GM18505 (cell line): ENCODE measurements around the gene VSTM4.

Source experiments
- ATAC-seq: cut with Tn5 transposase; IDR thresholded peaks from one replicate; pipeline ENCODE4 v1.9.1; 2021; ENCODE audit not compliant: unreplicated experiment
- POLR2A ChIP-seq: IDR thresholded peaks from 4 replicates; pipeline ENCODE4 v1.6.1; 2011; ENCODE audit warnings: borderline replicate concordance; ENCODE audit not compliant: insufficient read depth, insufficient read length; ENCODE audit errors: extremely low read depth

VSTM4 gene

DNA sequence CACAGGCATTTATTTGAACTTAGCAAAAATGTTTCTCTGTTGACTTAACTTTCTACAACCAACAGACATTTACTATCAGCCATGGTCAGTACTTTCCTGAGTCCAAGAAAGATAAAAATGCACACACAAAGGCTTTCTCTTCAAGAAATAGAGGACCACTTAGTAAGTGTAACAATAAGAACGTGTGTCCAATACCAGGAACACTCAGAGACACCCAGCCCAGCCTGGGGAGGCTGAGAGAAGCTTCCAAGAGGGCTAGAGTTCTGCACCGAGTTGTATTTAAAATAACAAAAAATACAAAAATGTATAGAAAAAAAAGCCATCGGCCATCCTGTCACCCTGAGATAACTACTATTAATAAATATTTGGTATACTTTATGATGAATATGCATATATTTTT is 35.8 kb downstream of the VSTM4 start:
- ATAC-seq, result no peak
- no peak for TF ChIP-seq POLR2A

- ATAC-seq, result no peak
- no peak for TF ChIP-seq POLR2A
Observed at GRCh38 chr10:49079072-49079471, 36.2 kb downstream of the VSTM4 start.

GRCh38 chr10:49078433-49078832 is 36.9 kb downstream of the VSTM4 start:
- TF ChIP-seq POLR2A, result no peak
- ATAC-seq, result no peak

- no peak for TF ChIP-seq POLR2A
- ATAC-seq, result no peak
Observed at GRCh38 chr10:49076741-49077521, 38.4 kb downstream of the VSTM4 start.

DNA sequence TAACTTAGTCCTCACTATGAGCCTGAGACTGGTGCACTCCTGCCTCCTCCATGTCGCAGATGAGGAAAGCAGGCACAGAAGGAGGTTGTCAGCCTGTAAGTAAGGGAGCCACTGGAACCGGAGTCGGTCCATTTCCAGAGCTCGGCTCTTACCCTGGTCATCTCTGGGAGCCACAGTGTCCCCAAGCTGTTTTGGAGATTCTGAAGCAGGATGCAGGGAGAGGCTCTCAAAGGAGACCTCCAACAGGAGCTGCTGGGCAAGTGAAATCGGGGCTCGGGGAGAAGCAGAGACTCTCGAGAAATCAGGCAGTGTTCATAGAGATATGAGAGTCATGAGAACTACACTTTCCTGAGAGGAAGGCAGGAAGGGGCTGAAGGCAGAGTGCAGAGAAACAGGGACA is 39.0 kb downstream of the VSTM4 start:
- TF ChIP-seq POLR2A, result no peak
- ATAC-seq, result no peak

- ATAC-seq, result no peak
- no peak for TF ChIP-seq POLR2A
Observed at GRCh38 chr10:49075743-49076142, 39.6 kb downstream of the VSTM4 start.

DNA sequence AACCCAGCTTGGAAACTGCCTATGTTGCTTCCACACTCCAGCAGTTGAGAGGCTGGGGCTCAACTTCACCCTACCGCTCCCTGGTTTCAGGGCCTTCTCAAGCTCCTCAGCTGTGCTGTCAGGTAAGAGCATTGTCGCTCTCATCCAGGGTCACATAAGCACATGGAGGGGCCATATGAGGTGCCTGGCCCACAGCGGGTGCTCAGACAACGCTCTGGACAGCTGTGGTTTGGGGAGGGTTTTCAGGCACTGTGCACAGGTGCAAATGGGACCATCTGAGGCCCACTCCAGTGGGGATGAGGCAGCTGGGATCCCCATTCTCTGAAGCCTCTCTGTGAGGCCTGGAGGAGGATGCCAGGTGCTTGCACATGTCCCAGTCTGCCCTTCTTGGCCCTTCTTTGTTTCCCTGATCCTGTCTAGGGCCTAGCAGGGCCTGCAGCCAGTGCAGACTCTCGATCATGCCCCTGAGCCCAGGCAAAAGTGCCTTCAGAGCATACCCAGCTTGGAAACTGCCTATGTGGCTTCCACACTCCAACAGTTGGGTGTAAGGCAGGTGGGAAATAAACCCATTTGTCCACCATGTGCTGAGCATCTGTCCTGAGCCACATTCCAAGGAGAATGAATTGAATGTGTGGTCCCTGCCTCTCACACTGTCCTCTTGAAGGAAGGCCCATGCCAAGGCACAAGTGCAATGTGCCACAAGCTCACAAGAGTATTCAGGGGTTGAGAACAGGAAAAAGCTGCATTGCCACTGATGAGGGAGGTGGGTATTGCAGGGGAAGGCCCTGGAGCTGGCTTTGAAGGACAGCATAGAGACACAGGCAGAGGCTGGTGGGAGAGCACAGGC is 40.3 kb downstream of the VSTM4 start:
- ATAC-seq, result no peak
- TF ChIP-seq POLR2A, result no peak

DNA sequence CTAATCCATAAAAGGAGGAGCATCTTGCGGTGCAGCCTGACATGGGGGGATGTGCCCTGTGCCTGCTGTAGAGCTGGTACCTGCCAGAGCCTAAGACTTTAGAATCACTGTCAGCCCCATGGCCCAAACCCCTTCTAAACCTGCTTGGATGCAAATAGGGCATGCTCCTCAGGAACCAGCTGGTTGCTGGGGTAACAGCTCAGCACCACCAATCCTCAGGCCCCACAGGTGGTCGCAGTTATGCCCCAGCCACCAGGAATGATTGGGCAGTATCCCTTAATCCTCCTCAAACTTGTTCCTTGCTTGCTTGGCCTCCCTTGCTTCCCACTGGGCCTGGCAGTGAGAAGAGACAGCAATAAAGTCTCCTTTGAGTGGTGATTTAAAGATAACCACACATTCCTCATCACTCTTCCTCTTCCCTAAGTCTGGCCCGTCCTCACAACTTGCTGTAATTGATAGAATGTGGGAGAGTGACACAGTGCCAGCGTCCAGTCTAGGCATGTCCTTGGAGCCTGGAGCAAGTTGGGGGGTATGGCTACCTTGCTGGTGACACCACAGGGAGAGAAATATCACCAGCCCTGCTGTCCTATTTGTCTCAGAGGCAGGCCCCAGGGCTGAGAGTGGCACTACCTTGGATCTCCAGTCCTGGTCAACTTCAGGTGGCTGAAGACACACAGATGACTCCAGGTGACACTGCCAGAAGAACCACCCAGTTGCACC is 43.0 kb downstream of the VSTM4 start:
- no peak for TF ChIP-seq POLR2A
- no peak for ATAC-seq

DNA sequence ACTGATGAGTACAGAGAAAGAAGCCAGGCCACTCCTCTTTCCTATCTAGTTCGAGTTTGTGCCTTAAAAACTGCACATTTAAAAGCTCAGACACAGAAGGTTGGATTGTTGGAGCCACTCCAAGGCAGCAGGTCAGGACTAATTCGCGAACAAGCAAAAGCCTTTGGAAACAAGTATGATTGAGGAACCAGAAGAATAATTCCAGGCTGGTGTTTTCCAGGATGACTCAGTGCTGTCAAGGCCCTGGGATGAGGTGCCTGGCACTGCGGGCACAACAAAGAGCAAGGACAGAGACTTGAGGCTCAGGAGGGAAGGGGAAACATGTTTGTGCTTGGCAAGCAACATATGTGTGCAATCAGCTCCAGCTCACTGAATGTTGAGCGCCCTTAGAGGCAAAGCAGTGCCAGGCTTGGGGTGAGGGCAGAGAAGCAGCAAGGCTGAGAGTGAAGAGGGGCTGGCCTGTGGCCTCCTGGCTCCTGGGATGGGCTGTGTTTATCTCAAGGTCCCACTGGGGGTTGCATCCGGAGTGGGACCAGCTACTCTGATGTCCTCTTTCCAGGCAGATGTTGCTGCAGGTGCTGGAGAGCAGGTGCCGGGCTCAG is 44.1 kb downstream of the VSTM4 start:
- no peak for TF ChIP-seq POLR2A

DNA sequence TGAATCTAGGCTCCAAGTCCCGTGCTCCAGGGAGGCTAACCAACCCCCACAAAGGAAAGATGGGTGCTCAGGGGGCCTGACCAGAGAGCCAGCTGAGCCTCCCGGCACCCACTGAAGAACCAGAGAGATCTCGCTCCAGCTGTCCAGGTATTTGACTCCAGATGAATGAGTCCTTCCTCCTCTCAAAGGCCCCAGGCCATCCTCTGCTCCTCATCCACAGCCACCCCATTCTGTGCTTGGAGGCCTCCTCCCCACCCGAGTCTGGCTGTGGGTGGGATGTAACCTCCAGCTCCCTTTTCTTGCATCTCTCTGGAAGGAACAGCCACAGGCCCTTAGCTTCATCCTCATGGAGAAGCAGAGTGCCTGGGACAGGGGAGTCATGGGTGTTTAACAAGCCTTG is 44.6 kb downstream of the VSTM4 start:
- no peak for TF ChIP-seq POLR2A

More for the DNA sequence above, 44.1 kb downstream of the VSTM4 start:
- no peak for ATAC-seq

DNA sequence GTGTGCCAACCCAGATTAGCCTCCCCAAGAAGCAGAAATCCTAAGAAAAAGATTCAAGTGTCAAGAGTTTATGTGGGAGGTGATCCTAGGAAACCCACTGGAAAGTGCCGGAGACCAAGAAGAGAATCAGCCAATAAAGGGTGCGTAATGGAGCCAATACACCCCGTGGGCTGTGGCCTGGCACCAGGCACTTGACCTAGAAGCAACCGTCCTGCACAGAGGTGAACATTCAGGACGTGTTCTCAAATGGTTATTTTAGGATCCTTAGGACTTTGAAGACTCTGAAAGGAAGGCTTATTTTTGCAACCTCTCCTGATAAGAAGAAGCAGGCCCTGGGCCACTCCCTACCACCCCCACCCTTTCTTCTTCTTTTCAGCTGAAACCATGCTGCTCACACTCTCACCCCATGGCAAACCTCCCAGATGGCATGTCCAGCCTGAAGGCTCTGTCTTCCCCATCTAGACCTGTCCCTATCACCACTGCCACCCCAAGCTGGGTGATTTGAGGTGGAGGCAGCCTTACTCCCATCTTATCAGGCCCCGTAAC is 46.6 kb downstream of the VSTM4 start:
- no peak for TF ChIP-seq POLR2A
- ATAC-seq, result no peak

More for the DNA sequence above, 44.6 kb downstream of the VSTM4 start:
- ATAC-seq, result no peak

GRCh38 chr10:49068209-49068608 is 47.1 kb downstream of the VSTM4 start:
- ATAC-seq, result no peak

DNA sequence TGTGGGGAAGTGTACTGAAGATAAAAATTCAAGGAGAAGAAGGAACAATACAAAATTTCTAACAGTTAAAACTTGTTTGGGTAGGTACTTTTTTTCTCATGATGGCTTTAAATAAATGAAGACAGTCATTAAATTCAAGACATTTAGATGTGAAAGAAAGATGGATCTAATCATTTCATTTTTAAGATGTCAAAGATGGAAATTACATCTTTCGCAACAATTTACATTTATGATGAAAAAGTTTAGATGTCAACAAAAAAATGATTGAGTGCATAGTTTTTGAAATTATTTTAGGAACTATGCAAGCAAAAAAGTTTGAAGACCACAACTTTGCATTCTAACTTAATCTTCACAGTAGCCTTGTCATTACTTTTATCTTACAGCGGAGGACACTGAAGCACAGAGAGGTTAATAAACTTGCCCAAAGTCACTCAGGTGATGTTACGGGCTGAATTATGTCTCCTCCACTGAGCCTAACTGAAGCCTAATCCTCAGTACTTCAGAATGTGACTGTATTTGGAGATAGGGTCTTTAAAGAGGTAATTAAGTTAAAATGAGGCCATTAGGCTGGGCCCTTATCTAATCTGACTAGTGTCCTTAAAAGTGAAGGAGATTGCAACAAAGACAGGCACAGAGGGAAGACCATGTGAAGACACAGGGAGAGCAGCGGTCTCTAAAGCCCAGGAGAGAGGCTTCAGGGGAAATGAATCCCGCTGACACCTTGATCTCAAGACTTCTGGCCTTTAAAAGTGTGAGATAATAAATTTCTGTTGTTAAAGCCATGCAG is 48.2 kb downstream of the VSTM4 start:
- no peak for TF ChIP-seq POLR2A
- no peak for ATAC-seq

More at GRCh38 chr10:49068209-49068608, 47.1 kb downstream of the VSTM4 start:
- no peak for TF ChIP-seq POLR2A

GRCh38 chr10:49062229-49062628 is 53.1 kb downstream of the VSTM4 start:
- no peak for TF ChIP-seq POLR2A
- ATAC-seq, result no peak
